Kasumi-1 (cell line): ENCODE measurements around the gene MGARP.
"Not testable (repeated sequence)": the region's sequence is repeated elsewhere in the genome, so short reads cannot be mapped to it uniquely, and the experiment has no call there.

Experiments
- DNase-seq, 2 experiments: peaks; one replicate each; lab custom pipeline; 2025; lab: John Stamatoyannopoulos, UW

MGARP gene

GRCh38 chr4:139295206-139295941 lies 15.3 kb upstream of the MGARP start:
- DNase-seq: peak; percentile 92 to 96

GRCh38 chr4:139286186-139286698 lies 6.2 kb upstream of the MGARP start:
- no peak for DNase-seq

GRCh38 chr4:139282721-139283075 lies 2.7 kb upstream of the MGARP start:
- DNase-seq: no peak

- no peak for DNase-seq
Measured at GRCh38 chr4:139282065-139282720, 2.2 kb upstream of the MGARP start.

- no peak for DNase-seq
Measured at GRCh38 chr4:139278912-139279759, 889 bp downstream of the MGARP start.

- DNase-seq: no peak
Measured at GRCh38 chr4:139278485-139278884, 1.5 kb downstream of the MGARP start.

GRCh38 chr4:139275281-139275735 lies 4.7 kb downstream of the MGARP start:
- DNase-seq: no peak

GRCh38 chr4:139274790-139275189 lies 5.2 kb downstream of the MGARP start:
- no peak for DNase-seq

GRCh38 chr4:139273835-139274234 lies 6.2 kb downstream of the MGARP start:
- no peak for DNase-seq

GRCh38 chr4:139267301-139267700 lies 12.7 kb downstream of the MGARP start:
- DNase-seq: no peak

GRCh38 chr4:139266583-139267257 lies 13.3 kb downstream of the MGARP start:
- DNase-seq: peak; percentile 59 to 74

GRCh38 chr4:139266208-139266582 lies 13.8 kb downstream of the MGARP start:
- DNase-seq: no peak

GRCh38 chr4:139265654-139266053 lies 14.4 kb downstream of the MGARP start:
- DNase-seq: no peak

GRCh38 chr4:139256349-139256748 lies 23.7 kb downstream of the MGARP start:
- DNase-seq: no peak

GRCh38 chr4:139255581-139255980 lies 24.4 kb downstream of the MGARP start:
- not testable (repeated sequence) for DNase-seq

- no peak for DNase-seq
Measured at GRCh38 chr4:139253713-139254112, 26.3 kb downstream of the MGARP start.

- DNase-seq: no peak
Measured at GRCh38 chr4:139253046-139253445, 27.0 kb downstream of the MGARP start.

GRCh38 chr4:139247700-139248238 lies 32.3 kb downstream of the MGARP start:
- DNase-seq: no peak

GRCh38 chr4:139247241-139247640 lies 32.8 kb downstream of the MGARP start:
- DNase-seq: no peak

GRCh38 chr4:139246166-139246565 lies 33.9 kb downstream of the MGARP start:
- no peak for DNase-seq

GRCh38 chr4:139245590-139245989 lies 34.4 kb downstream of the MGARP start:
- no peak for DNase-seq
